H7 (cell line): ENCODE measurements around the gene ADARB2. TPM values are rescaled to one million over a fixed set of nuclear protein-coding genes. Genes with fewer than 3 reads are reported as not detected.
"Not testable (repeated sequence)": the region's sequence is repeated elsewhere in the genome, so short reads cannot be mapped to it uniquely, and the experiment has no call there.

ENCODE experiments used
- DNase-seq: peaks from one replicate; pipeline ENCODE4 v3.0.0; 2012
- H3K27me3 ChIP-seq: 2 replicates; pipeline ENCODE4 v1.6.0; 2011; ENCODE audit warnings: mild to moderate bottlenecking, low read length; ENCODE audit not compliant: control insufficient read depth, insufficient read depth
- H3K36me3 ChIP-seq: replicated peaks from 2 replicates; pipeline ENCODE4 v1.5.1; 2011; ENCODE audit warnings: low read length; ENCODE audit not compliant: control insufficient read depth, insufficient read depth
- H3K4me3 ChIP-seq: 2 replicates; pipeline ENCODE4 v1.5.1; 2011; ENCODE audit warnings: low read depth, mild to moderate bottlenecking, control low read depth, low read length, moderate library complexity; ENCODE audit not compliant: insufficient read depth
- total RNA-seq: library from RNA; depleted of rRNA; stranded (reverse); fragments of >200 nt; shearing (Covaris generic); gene quantifications from 2 replicates; pipeline ENCODE4 v1.2.3, GENCODE V29; 2014

The ADARB2 gene
- total RNA-seq, 1 experiment from 2014 or later = 1.5 TPM

- peak; percentile 30 for DNase-seq
- Histone ChIP-seq H3K27me3 (no peaks in the 10 kb centered on the region; the same call in 1 of the 2 replicates), H3K4me3 (no peak overlapping the region), H3K36me3 (no peaks in the 10 kb centered on the region)
These were observed 312.7 kb downstream of the ADARB2 start for GRCh38 chr10:1424648-1425047.

- no peak for DNase-seq
- no peak overlapping the region for H3K4me3 ChIP-seq
- H3K36me3 ChIP-seq = no peaks in the 10 kb centered on the region
- H3K27me3 ChIP-seq = no peaks in the 10 kb centered on the region; the same call in 1 of the 2 replicates
These were observed 313.6 kb downstream of the ADARB2 start for GRCh38 chr10:1423676-1424253.

GRCh38 chr10:1422275-1422674 lies 315.1 kb downstream of the ADARB2 start:
- Histone ChIP-seq H3K4me3 (no peak overlapping the region), H3K36me3 (no peaks in the 10 kb centered on the region), H3K27me3 (no peaks in the 10 kb centered on the region; the same call in 1 of the 2 replicates)
- DNase-seq = no peak

GRCh38 chr10:1420661-1421362 lies 316.5 kb downstream of the ADARB2 start:
- Histone ChIP-seq H3K36me3 (no peaks in the 10 kb centered on the region), H3K27me3 (no peaks in the 10 kb centered on the region; the same call in 1 of the 2 replicates), H3K4me3 (peak overlapping the region; percentile 48)
- DNase-seq = peak; percentile 92

- no peak overlapping the region; the same call in 1 of the 2 replicates for H3K4me3 ChIP-seq
- no peaks in the 10 kb centered on the region; the same call in 1 of the 2 replicates for H3K27me3 ChIP-seq
- DNase-seq = no peak
- no peaks in the 10 kb centered on the region for H3K36me3 ChIP-seq
These were observed 317.3 kb downstream of the ADARB2 start for GRCh38 chr10:1419796-1420610.

GRCh38 chr10:1418031-1418550 lies 319.2 kb downstream of the ADARB2 start:
- DNase-seq = no peak
- Histone ChIP-seq H3K27me3 (no peaks in the 10 kb centered on the region; the same call in 1 of the 2 replicates), H3K36me3 (no peaks in the 10 kb centered on the region), H3K4me3 (no peak overlapping the region)

GRCh38 chr10:1417574-1417973 lies 319.8 kb downstream of the ADARB2 start:
- Histone ChIP-seq H3K27me3 (no peaks in the 10 kb centered on the region; the same call in 1 of the 2 replicates), H3K36me3 (no peaks in the 10 kb centered on the region)
- no peak for DNase-seq

GRCh38 chr10:1416456-1417037 lies 320.8 kb downstream of the ADARB2 start:
- no peaks in the 10 kb centered on the region for H3K27me3 ChIP-seq

More at GRCh38 chr10:1417574-1417973, 319.8 kb downstream of the ADARB2 start:
- H3K4me3 ChIP-seq = no peak overlapping the region

GRCh38 chr10:1414893-1415292 lies 322.4 kb downstream of the ADARB2 start:
- Histone ChIP-seq H3K27me3 (no peaks in the 10 kb centered on the region), H3K36me3 (no peaks in the 10 kb centered on the region), H3K4me3 (no peak overlapping the region)
- DNase-seq = no peak

More at GRCh38 chr10:1416456-1417037, 320.8 kb downstream of the ADARB2 start:
- H3K4me3 ChIP-seq = no peak overlapping the region
- H3K36me3 ChIP-seq = no peaks in the 10 kb centered on the region
- DNase-seq = no peak

- H3K27me3 ChIP-seq, DNase-seq, H3K4me3 ChIP-seq, H3K36me3 ChIP-seq: not testable (repeated sequence)
These were observed 323.0 kb downstream of the ADARB2 start for GRCh38 chr10:1414346-1414745.

- no peaks in the 10 kb centered on the region for H3K27me3 ChIP-seq
These were observed 323.5 kb downstream of the ADARB2 start for GRCh38 chr10:1413823-1414222.

GRCh38 chr10:1413256-1413655 lies 324.1 kb downstream of the ADARB2 start:
- no peak for DNase-seq
- Histone ChIP-seq H3K4me3 (no peak overlapping the region), H3K36me3 (no peaks in the 10 kb centered on the region), H3K27me3 (no peaks in the 10 kb centered on the region)

More at GRCh38 chr10:1413823-1414222, 323.5 kb downstream of the ADARB2 start:
- Histone ChIP-seq H3K36me3 (no peaks in the 10 kb centered on the region), H3K4me3 (no peak overlapping the region)
- no peak for DNase-seq

- peak; percentile 21 for DNase-seq
- no peaks in the 10 kb centered on the region for H3K36me3 ChIP-seq
- no peaks in the 10 kb centered on the region for H3K27me3 ChIP-seq
- no peak overlapping the region for H3K4me3 ChIP-seq
These were observed 324.7 kb downstream of the ADARB2 start for GRCh38 chr10:1412531-1413189.

GRCh38 chr10:1411956-1412355 lies 325.4 kb downstream of the ADARB2 start:
- DNase-seq = peak; percentile 43
- H3K4me3 ChIP-seq = no peak overlapping the region
- H3K27me3 ChIP-seq = no peaks in the 10 kb centered on the region
- no peaks in the 10 kb centered on the region for H3K36me3 ChIP-seq
